Activated naive CD4-positive, alpha-beta T cell treated with Interleukin-2 at 50 U/mL for 16 hours (primary cell): Measurements from ENCODE around the gene RARRES1.
A peak's percentile ranks its signal among the peaks of the same experiment; 100 is the strongest.

Source experiments
- DNase-seq: peaks from one replicate; pipeline ENCODE4 v3.0.0-alpha.2; 2020

RARRES1 gene

GRCh38 chr3:158680861-158681260 lies 51.4 kb downstream of the RARRES1 start:
- DNase-seq, result no peak

- no peak for DNase-seq
These were observed 52.7 kb downstream of the RARRES1 start for GRCh38 chr3:158679547-158680000.

GRCh38 chr3:158678687-158679086 lies 53.6 kb downstream of the RARRES1 start:
- no peak for DNase-seq

- peak; percentile 74 for DNase-seq
These were observed 59.8 kb downstream of the RARRES1 start, which contains the start of gene LXN for GRCh38 chr3:158672215-158673176. TSS of gene LXN (minus strand) at chr3:158672648. CDS start at chr3:158672478, 170 bp downstream.

GRCh38 chr3:158671821-158672214 lies 60.4 kb downstream of the RARRES1 start:
- no peak for DNase-seq

- DNase-seq, result no peak
These were observed 63.8 kb downstream of the RARRES1 start for GRCh38 chr3:158668506-158668905.

- no peak for DNase-seq
These were observed 65.8 kb downstream of the RARRES1 start for GRCh38 chr3:158666416-158666815.

GRCh38 chr3:158663832-158664231 lies 68.4 kb downstream of the RARRES1 start:
- DNase-seq, result no peak

- no peak for DNase-seq
These were observed 69.0 kb downstream of the RARRES1 start for GRCh38 chr3:158663246-158663645.

- DNase-seq, result no peak
These were observed 71.5 kb downstream of the RARRES1 start for GRCh38 chr3:158660711-158661110.

- DNase-seq, result peak; percentile 51
These were observed 72.6 kb downstream of the RARRES1 start for GRCh38 chr3:158659454-158660237.

- DNase-seq, result no peak
These were observed 73.4 kb downstream of the RARRES1 start for GRCh38 chr3:158658889-158659288.

GRCh38 chr3:158652463-158652862 lies 79.8 kb downstream of the RARRES1 start:
- DNase-seq, result no peak

GRCh38 chr3:158651192-158651591 lies 81.1 kb downstream of the RARRES1 start:
- DNase-seq, result no peak

- DNase-seq, result no peak
These were observed 82.5 kb downstream of the RARRES1 start for GRCh38 chr3:158649791-158650190.
